Renal cortex interstitium (tissue), 15 donors: ENCODE data around the gene GPC5. TPM values are rescaled to one million over a fixed set of nuclear protein-coding genes. Genes with fewer than 3 reads are reported as not detected.
"Not testable (repeated sequence)": the region's sequence is repeated elsewhere in the genome, so short reads cannot be mapped to it uniquely, and the experiment has no call there.

Experiments used
- DNase-seq, 11 donors: peaks; one replicate each; pipeline ENCODE4 v3.0.0-alpha.2; 2013; ENCODE audit warnings: low read depth in 9 of 11, low spot score in 4 of 11; ENCODE audit errors: extremely low read depth in 1 of 11
- long read RNA-seq, 16 experiments: transcript quantifications; one replicate each; lab custom pipeline, GENCODE V29; 2026
- polyA plus RNA-seq, 3 donors: library from polyadenylated mRNA; unstranded; fragments of 120-200 nt; gene quantifications; one replicate each; pipeline ENCODE4 v1.2.1, GENCODE V29; 2013; ENCODE audit not compliant: insufficient read length in 3 of 3

The GPC5 gene
- 1 to 10 TPM; 3.5 to 4.5 (median 4.4) TPM for polyA plus RNA-seq
- long read RNA-seq, donor 1, partial matches to known transcripts, result 9 of 9 reads
- long read RNA-seq, donor 1, other reads (novel, unspliced or antisense), result 0 of 9 reads
- long read RNA-seq, donor 2, result 0 reads
- long read RNA-seq, donor 3, partial matches to known transcripts, result 22 of 22 reads
- long read RNA-seq, donor 3, other reads (novel, unspliced or antisense), result 0 of 22 reads
- long read RNA-seq, donor 4, partial matches to known transcripts, result 5 of 5 reads
- long read RNA-seq, donor 4, other reads (novel, unspliced or antisense), result 0 of 5 reads
- long read RNA-seq, donor 5, result 0 reads
- long read RNA-seq, donor 6, result 0 reads
- long read RNA-seq, donor 7, partial matches to known transcripts, result 7 of 7 reads
- long read RNA-seq, donor 7, other reads (novel, unspliced or antisense), result 0 of 7 reads
- long read RNA-seq, donor 8, result 0 reads
- long read RNA-seq, donor 9, partial matches to known transcripts, result 9 of 9 reads
- long read RNA-seq, donor 9, other reads (novel, unspliced or antisense), result 0 of 9 reads
- long read RNA-seq, donor 10, result 0 reads
- long read RNA-seq, donor 11, result 0 reads
- long read RNA-seq, donor 12, result 0 reads
- long read RNA-seq, donor 13, result 0 reads
- long read RNA-seq, donor 14, result 0 reads
- long read RNA-seq, donor 15, result 0 reads
- long read RNA-seq, donor 16, partial matches to known transcripts, result 5 of 5 reads
- long read RNA-seq, donor 16, other reads (novel, unspliced or antisense), result 0 of 5 reads

DNA sequence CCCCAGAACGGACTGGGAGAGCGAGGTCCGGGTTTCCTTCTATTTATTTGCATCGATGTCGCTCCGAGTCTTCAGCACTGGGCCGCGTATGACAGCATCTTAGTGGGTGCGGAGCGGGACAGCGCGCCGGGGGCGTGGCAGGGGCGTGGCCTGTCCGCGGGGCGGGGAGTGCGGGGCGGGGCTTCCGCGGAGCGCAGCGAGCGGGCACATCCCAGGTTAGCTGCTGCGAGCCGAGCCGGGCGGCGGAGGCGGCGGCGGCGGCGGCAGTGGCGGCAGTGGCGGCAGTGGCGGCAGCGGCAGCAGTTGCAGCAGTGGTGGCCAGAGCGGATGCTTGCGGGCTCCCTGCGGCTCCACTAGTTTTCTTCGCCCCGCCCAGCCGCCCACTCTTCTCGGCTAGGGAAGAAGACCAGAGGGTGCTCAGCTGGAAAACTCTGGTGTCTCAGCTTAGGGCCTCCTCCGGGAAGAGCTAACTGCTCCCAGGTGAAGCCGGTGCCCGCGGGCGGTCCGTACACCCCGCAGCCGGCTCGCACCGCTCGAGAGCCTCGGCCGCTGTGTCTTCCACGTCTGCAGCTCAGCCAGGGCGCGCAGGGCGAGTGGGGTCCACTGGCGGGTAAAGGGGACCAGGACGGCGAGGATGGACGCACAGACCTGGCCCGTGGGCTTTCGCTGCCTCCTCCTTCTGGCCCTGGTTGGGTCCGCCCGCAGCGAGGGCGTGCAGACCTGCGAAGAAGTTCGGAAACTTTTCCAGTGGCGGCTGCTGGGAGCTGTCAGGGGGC lies at the start of gene GPC5:
Gene GPC5, plus strand, starts transcription at position 209 of the 776 bp plus-strand sequence.
- DNase-seq, result peak in 7 of 11 donors; percentile 18 to 66 (median 52)

DNA sequence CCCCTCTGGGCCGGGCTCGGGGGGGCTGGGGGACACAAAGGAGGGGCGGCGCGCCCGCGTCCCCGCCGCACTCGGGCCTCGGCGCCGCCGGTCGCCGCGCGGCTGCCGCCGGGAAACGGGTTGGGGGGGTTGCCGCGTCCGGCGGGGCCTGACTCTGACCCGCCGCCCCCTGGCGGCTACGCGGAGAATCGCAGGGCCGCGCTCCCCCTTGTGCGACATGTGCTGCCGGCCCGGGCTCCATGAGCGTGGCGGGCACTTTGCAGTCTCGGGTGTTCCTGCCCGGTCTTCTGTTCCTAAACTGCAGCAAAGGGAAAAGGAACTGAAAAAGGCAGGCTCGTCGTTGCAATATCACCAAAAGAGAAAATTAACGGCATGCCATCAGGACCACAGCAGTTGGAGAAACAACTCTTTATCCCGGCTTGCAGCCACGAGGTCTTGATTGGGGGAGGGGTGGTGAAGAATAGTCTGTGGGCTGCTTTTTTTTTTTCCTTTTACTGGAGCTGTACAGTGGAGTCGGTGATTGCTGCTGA lies 49.5 kb upstream of the GPC5 start:
- DNase-seq, result peak; percentile 79 to 92 (median 87)

DNA sequence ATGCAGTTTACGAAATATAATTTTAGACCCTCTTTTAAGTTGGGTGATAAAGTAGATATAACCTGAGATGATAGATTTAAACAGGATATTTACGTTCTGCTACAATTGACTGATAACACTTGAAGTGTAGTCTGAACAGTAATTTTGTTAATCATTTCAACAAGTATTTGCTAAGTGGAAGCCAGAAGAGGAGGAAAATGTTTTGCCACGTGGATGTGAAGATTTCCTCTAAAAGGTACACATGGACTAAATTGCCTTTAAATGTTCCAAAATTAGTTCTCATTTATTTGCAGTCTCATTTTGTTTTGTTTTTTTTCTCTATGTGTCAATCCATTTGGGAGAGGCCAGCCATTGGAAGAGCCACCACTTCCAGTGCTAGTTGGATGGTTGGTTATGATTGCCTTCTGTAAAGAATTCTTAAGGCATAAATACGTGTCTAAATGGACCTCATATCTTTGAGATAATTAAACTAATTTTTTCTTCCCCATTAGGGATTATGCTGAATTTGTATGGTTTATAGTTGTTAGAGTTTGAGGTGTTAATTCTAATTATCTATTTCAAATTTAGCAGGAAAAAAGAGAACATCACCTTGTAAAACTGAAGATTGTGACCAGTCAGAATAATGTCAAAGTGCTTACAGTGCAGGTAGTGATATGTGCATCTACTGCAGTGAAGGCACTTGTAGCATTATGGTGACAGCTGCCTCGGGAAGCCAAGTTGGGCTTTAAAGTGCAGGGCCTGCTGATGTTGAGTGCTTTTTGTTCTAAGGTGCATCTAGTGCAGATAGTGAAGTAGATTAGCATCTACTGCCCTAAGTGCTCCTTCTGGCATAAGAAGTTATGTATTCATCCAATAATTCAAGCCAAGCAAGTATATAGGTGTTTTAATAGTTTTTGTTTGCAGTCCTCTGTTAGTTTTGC lies 48.2 kb upstream of the GPC5 start:
- no peak for DNase-seq

DNA sequence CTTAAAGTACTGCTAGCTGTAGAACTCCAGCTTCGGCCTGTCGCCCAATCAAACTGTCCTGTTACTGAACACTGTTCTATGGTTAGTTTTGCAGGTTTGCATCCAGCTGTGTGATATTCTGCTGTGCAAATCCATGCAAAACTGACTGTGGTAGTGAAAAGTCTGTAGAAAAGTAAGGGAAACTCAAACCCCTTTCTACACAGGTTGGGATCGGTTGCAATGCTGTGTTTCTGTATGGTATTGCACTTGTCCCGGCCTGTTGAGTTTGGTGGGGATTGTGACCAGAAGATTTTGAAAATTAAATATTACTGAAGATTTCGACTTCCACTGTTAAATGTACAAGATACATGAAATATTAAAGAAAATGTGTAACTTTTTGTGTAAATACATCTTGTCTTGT lies 47.3 kb upstream of the GPC5 start:
- no peak for DNase-seq

DNA sequence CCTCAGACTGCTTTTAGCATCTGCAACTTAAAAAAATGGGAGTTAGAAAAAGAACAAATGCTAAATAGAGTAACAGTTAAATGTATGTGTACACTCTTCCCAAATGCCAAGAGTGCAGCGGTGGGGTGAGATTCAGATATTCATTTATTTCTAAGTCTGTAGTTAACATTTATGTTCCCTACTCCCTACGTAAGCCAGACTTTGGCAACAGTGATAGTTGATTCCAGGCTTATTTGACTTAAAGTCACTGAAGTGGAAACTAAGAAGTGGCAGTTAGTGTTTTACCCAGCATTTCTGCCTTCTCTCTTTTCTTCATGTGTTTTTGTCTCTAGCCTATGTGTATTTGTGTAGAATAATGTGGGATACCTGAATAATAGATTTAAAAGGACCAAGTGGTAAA lies 46.4 kb upstream of the GPC5 start:
- no peak for DNase-seq

DNA sequence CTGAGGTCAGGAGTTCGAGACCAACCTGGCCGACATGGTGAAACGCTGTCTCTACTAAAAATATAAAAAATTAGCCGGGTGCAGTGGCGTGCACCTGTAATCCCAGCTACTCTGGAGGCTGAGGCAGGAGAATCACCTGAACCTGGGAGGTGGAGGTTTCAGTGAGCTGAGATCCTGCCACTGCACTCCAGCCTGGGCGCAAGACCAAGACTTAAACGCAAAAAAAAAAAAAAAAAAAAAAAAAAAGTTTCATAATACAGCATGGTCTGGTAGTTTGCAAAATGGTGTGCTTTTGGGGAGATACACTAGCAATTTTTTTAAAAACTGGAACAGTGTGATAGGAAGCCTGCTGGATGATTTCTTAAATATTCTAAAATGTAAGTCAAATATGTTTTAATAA lies 45.5 kb upstream of the GPC5 start:
- not testable (repeated sequence) for DNase-seq

DNA sequence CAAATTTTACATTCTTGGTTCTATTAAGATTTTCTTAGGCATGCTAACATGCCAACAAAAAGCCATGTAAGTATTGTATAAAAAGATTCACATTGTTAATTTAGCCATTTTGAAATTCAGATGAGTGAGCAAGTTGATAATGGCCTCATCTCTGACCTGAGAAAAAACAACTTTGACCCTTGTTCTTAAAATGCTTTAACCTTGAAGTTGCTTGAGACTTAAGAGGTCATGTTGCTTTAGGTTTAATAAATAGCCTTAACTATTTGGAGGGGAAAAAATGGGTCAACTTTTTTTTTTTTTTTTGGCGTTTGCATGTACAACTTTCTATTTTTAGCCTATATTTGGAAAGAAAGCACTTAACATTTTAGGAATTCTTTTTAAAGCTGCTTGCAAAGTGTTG lies 44.9 kb upstream of the GPC5 start:
- DNase-seq, result no peak

DNA sequence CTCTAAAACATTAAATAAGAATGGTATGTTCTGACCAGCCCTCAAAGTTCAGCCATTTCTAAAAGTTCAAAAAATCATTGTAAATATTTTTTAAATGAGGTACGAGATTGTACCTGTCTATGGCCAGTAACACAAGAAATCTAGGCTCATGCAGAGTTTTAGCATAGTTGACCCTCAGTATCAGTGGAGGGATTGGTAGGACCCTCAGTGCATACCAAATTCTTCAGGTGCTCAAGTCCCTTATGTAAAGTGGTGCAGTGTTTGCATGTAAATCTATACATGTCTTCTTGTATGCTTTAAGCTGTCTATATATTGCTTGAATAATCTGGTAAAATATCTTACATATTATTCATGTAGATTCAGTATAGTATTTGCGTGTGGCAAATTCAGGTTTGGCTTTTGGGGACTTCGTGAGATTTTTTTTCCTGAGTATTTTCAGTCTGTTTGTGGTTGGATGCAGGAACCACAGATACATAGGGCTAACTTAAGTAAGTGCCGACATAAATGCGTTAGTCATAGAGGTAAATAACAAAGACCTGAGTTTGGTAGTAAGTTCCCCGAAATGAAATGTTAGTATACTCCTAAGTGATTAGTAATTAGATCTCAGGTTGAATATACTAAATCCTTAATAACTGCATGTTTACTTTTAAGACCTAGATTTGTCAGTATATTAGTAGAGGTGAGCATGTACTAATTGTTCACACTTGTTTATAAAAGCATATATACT lies 43.2 kb upstream of the GPC5 start:
- DNase-seq, result no peak

DNA sequence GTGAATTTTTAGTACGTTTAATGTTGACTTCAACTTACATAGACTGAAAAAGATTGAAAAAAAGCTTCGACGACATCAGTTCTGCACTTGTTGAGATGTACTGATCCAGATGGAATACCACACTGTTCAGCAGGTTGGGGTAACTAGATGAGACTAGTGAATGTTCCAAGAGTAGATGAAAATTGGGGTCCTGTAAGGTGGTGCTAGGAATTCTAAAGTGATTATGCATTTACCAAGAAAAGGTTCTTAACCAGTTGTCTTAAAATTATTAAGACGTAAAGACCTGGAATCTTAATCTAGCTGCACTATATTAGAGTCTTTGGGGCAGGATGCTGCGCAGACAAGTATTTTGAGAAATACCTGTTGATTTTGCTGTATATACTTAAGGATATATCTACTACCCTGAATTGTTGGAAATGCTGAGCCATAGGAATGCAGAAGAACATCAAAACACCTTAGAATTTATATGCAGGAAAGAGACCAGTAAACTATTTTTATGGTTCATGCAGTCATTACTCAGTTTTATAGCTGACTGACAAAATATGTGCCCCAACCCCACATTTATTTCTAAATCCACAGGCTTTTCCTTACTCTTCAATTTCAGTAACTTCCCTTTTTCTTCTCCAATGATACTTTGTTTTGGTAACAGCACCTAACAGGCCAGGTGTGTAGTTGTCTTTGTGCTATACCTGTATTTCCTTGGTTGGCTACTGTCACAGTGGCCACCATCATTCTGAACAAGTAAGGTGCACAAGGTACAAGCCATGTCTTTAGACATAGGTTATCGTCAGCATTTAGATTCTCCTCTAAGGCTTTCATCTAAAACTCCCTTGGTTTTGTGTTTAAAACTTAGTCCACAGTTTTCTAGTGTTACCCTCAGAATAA lies 42.4 kb upstream of the GPC5 start:
- no peak for DNase-seq

DNA sequence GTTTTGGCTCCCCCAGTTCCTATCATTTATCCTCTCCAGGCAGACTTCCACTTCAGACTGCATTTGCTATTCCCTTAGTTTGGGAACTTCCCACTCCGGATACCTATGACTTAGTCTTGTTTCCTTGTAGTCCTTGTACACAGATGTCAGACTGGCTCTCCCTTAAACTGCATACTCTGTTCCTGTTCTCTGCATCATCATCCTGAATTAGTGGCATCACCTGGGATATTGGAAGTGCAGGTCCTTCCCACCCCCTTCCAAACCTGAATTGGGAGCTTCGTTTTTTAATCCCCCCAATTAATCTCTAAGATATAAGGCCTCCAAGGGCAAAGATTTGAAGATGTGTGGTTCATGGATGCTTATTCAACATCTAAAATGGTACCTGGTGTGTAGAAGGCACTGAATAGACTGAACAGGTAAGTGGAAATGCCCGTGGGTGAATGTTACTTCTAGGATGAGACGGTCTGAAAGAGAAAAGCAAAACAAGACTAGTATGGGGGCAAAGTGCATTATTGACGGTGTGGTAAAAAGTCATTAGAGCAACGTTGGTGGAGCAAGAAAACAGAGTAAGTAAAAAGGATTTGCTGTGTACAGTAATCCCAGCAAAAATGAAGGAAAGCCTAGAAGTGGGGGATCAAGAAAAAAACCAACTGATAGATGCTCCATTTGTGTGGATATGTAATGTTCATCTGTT lies 41.4 kb upstream of the GPC5 start:
- no peak for DNase-seq

DNA sequence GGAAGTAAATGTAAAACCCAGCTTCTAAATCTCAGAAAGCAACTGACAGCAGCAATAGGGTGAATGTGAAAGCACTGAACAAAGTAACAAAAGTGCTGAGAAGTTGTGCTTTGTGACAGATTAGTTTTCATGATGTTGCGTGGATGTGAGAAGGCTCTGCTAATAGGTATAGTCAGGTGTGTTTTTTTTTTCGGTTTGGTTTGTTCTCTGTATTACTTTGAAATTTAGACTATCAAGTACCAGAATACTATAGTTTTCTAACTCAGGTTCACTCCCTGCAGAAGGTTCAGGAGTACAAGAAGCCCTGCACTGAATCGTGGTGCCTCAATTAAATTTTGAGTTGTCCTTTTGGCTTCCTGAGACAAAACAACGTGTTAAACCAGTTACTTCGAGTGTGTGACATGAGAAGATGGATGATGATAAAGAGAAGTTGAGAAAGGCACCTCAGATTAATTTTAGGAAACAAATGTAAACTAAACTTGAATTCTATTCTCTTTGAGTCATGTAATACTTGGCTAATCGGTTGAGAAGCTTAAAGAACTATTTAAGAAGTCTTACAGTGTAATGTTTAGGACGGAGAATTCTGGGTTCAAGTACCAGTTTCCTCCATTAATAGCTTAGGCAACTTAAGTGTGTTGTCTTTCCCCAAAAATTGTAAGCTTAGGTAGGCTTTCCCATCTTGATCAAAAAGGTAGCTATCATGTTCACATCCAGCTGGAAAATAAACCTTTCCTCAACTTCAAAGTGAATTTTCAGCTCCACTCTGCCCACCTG lies 40.6 kb upstream of the GPC5 start:
- DNase-seq, result no peak

DNA sequence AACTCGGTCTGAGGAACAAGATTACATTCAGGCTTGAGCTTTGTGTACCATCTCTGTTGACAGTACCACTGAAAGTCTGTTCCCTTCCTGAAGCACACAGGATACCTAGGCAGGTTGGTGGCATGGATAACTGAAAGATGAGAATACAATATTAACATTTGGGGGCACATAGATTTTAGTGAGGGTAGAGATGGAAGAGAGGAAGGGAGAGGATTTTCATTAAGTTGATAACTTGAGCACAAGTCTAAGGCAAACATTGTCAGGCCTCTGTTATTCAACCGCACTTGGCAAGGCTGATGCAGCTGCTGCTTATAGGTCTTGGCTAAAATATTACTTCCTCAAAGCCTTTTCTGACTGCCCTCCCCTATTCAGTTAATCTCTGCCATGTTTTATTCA lies 40.0 kb upstream of the GPC5 start:
- DNase-seq, result no peak

DNA sequence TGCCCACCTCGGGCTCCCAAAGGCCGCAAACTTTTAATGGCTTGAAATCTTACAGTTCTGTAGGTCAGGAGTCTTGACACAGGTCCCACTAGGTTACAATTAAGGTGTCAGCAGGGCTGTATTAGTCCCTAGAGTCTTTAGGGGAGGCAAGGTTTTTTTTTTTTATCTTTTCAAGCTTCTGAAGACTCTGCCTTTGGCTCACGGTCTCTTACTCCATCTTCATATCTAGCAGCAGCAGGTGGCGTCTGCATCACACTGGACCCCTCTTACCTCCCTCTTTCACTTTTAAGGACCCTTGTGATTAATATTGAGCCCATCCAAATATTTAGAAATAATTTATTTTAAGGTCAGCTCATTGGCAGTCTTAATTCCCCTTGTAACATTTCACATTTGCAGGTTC lies 39.3 kb upstream of the GPC5 start:
- no peak for DNase-seq

DNA sequence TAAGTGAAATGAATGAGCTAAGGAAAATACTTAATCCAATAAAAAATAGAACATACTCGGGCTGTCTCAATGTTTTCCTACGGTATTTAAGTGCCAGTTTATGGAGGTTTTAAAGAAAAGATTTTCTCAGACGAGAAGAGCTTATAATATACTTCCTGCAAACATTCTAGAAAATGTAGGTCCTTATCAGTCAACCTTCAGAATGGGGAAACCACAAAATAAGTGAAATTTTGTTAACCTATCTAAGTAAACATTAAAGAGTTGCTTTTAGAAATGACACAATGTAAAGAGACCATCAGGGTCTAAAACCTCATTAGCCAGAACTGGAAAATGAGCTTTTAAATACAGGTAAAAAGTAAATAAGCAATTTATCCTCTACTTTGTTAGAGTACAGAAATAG lies 38.8 kb upstream of the GPC5 start:
- DNase-seq, result no peak

DNA sequence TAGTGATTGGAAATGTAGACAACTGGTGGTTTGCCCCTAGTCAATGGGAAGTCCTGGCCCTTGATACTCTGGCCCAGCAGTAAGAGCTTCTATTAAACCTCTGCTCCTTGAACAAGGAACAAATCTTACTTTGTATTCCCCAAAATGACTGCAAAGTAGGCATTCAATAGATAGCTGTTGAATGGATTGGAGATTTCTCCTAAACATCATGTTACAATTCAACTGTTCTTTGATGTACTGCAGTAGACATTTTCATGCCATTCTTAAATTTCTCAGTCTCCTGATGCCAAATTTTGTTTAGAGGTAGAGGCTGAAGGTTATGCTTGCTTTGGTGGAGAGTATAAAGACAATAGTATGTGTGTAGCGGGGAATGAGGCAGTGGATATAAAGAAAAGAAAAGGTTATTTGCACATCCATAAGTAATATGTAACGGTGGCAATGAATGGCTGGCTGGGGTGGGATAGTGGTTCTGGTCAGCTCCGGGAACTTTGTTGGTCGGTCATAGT lies 38.1 kb upstream of the GPC5 start:
- DNase-seq, result no peak
